Endometrial microvascular endothelial cells (primary cell): ENCODE data around the gene SNRNP35. TPM values are rescaled to one million over a fixed set of nuclear protein-coding genes. Genes with fewer than 3 reads are reported as not detected.
"Not testable (repeated sequence)": the region's sequence is repeated elsewhere in the genome, so short reads cannot be mapped to it uniquely, and the experiment has no call there.

Source experiments
- in situ Hi-C: cut with HindIII; loops from 2 replicates; pipeline ENCODE4 v1.10.0; 2017; ENCODE audit warnings: low sequenced_read_pairs, low pct_unique_long_range_greater_than_20kb; ENCODE audit errors: inconsistent ontology term
- total RNA-seq: library from RNA; depleted of rRNA; stranded (reverse); fragments of >200 nt; gene quantifications from one replicate; pipeline ENCODE4 v1.2.3, GENCODE V29; 2015; ENCODE audit errors: inconsistent ontology term

SNRNP35 gene
- total RNA-seq, 1 donor from 2014 or later = 10.2 TPM

GRCh38 chr12:123445388-123446332 lies 12.3 kb upstream of the SNRNP35 start:
- in situ Hi-C loops = no loop called here

- in situ Hi-C loops = no loop called here
These were observed 11.6 kb upstream of the SNRNP35 start for GRCh38 chr12:123446333-123446713.

GRCh38 chr12:123449249-123449733 lies 8.6 kb upstream of the SNRNP35 start:
- in situ Hi-C loops = no loop called here

GRCh38 chr12:123449856-123450255 lies 8.1 kb upstream of the SNRNP35 start:
- in situ Hi-C loops = no loop called here

GRCh38 chr12:123450636-123451035 lies 7.3 kb upstream of the SNRNP35 start:
- in situ Hi-C loops = no loop called here

- in situ Hi-C loops = not testable (repeated sequence)
These were observed 5.7 kb upstream of the SNRNP35 start for GRCh38 chr12:123452276-123452550.

GRCh38 chr12:123453165-123453564 lies 4.8 kb upstream of the SNRNP35 start:
- in situ Hi-C loops = no loop called here

GRCh38 chr12:123463174-123463573 lies 5.2 kb downstream of the SNRNP35 start:
- in situ Hi-C loops = not testable (repeated sequence)

- in situ Hi-C loops = no loop called here
These were observed 7.1 kb downstream of the SNRNP35 start for GRCh38 chr12:123465084-123465483.

GRCh38 chr12:123468786-123469185 lies 10.8 kb downstream of the SNRNP35 start:
- in situ Hi-C loops = no loop called here

- in situ Hi-C loops = no loop called here
These were observed 12.0 kb downstream of the SNRNP35 start for GRCh38 chr12:123469978-123470377.

- in situ Hi-C loops = no loop called here
These were observed 13.6 kb downstream of the SNRNP35 start for GRCh38 chr12:123471374-123472068.

- in situ Hi-C loops = no loop called here
These were observed 14.5 kb downstream of the SNRNP35 start for GRCh38 chr12:123472438-123472849.

- in situ Hi-C loops = no loop called here
These were observed 16.7 kb downstream of the SNRNP35 start for GRCh38 chr12:123474485-123475245.

GRCh38 chr12:123475246-123475703 lies 17.3 kb downstream of the SNRNP35 start:
- in situ Hi-C loops = no loop called here

- in situ Hi-C loops = no loop called here
These were observed 20.1 kb downstream of the SNRNP35 start for GRCh38 chr12:123478069-123478468.

- in situ Hi-C loops = no loop called here
These were observed 20.8 kb downstream of the SNRNP35 start for GRCh38 chr12:123478762-123479161.

- in situ Hi-C loops = no loop called here
These were observed 21.7 kb downstream of the SNRNP35 start for GRCh38 chr12:123479442-123480180.

GRCh38 chr12:123481251-123481650 lies 23.3 kb downstream of the SNRNP35 start:
- in situ Hi-C loops = not testable (repeated sequence)
